NCI-H1417 (cell line): ENCODE data around the gene HHAT.
A peak's percentile ranks its signal among the peaks of the same experiment; 100 is the strongest.

Source experiments
- DNase-seq, 3 experiments: peaks; one replicate each; lab custom pipeline; 2025; lab: John Stamatoyannopoulos, UW

The HHAT gene

DNA sequence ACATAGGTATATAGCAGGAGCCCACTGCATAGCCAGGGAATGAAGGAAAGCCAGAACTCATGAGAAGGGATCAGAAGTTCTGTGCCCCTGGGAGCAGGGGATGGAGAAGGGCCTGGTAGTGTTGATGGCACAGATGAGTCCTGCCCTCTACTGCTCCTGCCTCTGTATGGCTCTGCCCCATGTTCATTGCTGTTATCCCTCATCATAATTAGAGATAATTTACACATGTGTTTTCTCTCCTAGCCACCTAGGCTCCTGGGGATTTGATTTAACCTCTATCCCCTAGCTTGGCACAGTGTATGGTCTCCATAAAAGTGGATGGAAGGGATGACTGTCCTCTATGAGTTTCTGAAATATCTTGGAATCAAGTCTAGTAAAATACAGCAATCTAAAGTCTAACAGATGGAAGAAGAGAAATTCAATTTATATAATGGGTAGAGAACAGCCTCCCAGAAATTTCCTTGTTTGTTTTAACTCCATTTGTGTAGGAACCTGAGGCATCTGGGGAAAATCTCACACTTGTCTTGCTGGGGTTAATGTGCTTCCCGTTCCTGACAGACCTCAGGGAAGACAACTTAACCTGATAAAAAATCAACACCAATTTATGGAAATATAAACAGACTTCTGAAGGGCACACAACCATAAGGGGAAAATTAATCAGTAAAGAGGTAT is 393.8 kb downstream of the HHAT start:
- peak in 1 of 3 experiments; percentile 60 for DNase-seq

DNA sequence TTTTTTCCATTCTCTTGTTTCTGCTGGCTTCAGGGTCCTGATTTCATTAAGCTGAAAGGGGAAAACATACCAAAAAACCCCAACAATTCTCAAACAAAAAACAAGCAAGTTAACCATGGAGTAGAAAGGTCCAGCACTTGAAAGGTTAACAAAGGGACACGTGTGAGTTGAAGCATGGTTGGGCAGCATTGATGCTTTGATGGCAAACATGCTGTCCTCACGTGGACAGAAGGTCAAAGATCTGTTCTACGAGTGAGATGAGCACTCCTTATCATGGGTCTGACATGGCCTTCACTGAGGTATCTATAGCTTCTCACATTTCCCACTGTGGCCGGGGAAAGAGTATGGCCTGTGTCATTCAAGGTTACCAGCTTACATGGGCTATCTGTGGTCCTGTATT is 394.9 kb downstream of the HHAT start:
- DNase-seq, result no peak

DNA sequence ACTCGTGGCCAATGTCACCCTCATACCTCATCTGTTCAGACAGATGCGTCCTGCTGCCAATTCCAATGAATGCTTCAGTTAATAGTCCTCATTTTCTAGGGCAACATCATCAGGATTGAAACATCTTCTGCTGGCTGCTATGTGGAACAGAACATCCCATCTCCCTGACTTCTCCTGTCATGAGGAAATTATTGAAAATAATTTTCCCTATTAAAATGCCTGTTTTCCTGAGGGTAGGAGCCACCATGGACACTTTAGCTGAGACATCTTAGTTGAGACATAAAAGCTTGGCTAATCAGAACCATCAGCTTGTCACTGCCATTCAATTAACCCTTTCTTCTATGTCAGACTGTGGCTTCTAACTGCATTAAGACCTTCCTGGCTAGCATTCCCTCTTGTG is 396.1 kb downstream of the HHAT start:
- no peak for DNase-seq
